KMS-11 (cell line): ENCODE results near the gene COA7.
A peak's percentile ranks its signal among the peaks of the same experiment; 100 is the strongest.

Experiments
- H2AFZ ChIP-seq: fragments of 200-600 bp; sonication (generic); 2 replicates; pipeline ENCODE4 v1.6.1; 2016; ENCODE audit warnings: antibody characterized with exemption, mixed run types, low read depth
- H3K27ac ChIP-seq: fragments of 200-600 bp; sonication (generic); 2 replicates; pipeline ENCODE4 v1.6.1; 2016; ENCODE audit warnings: mild to moderate bottlenecking, mixed run types
- H3K27me3 ChIP-seq: fragments of 200-600 bp; sonication (generic); 2 replicates; pipeline ENCODE4 v1.6.1; 2017; ENCODE audit warnings: mild to moderate bottlenecking, low read depth, mixed run types, moderate library complexity; ENCODE audit not compliant: insufficient read depth
- H3K36me3 ChIP-seq: fragments of 200-600 bp; sonication (generic); 2 replicates; pipeline ENCODE4 v1.6.1; 2017; ENCODE audit warnings: mild to moderate bottlenecking, mixed run types; ENCODE audit not compliant: insufficient read depth
- H3K4me1 ChIP-seq: fragments of 200-600 bp; sonication (generic); 2 replicates; pipeline ENCODE4 v1.6.1; 2016; ENCODE audit warnings: mild to moderate bottlenecking, low read depth, mixed run types; ENCODE audit not compliant: poor library complexity, severe bottlenecking
- H3K4me2 ChIP-seq: fragments of 200-600 bp; sonication (generic); 2 replicates; pipeline ENCODE4 v1.7.0; 2016; ENCODE audit warnings: mild to moderate bottlenecking, mixed run types
- H3K4me3 ChIP-seq: fragments of 200-600 bp; sonication (generic); IDR thresholded peaks from 2 replicates; pipeline ENCODE4 v1.6.1; 2017; ENCODE audit warnings: low read depth, low read length, mixed read lengths; ENCODE audit not compliant: insufficient read depth
- H3K79me2 ChIP-seq: fragments of 200-600 bp; sonication (generic); 2 replicates; pipeline ENCODE4 v1.6.1; 2016; ENCODE audit warnings: low read depth, mixed run types; ENCODE audit not compliant: insufficient read depth
- H3K9ac ChIP-seq: fragments of 200-600 bp; sonication (generic); 2 replicates; pipeline ENCODE4 v1.6.1; 2016; ENCODE audit warnings: mild to moderate bottlenecking, mixed run types
- H4K20me1 ChIP-seq: fragments of 200-600 bp; sonication (generic); 2 replicates; pipeline ENCODE4 v1.6.1; 2016; ENCODE audit warnings: mild to moderate bottlenecking, mixed run types; ENCODE audit not compliant: insufficient read depth
- CTCF ChIP-seq: fragments of 200-600 bp; sonication (generic); conservative IDR thresholded peaks from 2 replicates; pipeline ENCODE4 v1.6.1; 2017; ENCODE audit warnings: low read depth, mild to moderate bottlenecking, antibody characterized with exemption, low read length, moderate library complexity, mixed read lengths

Gene COA7

GRCh38 chr1:52636721-52637695 lies 61.1 kb downstream of the COA7 start:
- H3K9ac ChIP-seq: peak overlapping the region; percentile 27; the same call in 1 of the 2 replicates
- H2AFZ ChIP-seq: peak overlapping the region; percentile 87
- no peak for TF ChIP-seq CTCF
- peaks cover 33% of the 10 kb centered on the region for H3K4me1 ChIP-seq
- no peaks in the 10 kb centered on the region for H3K27me3 ChIP-seq
- H3K4me2 ChIP-seq: peak overlapping the region; percentile 80
- no peaks in the 10 kb centered on the region for H4K20me1 ChIP-seq
- H3K27ac ChIP-seq: peak overlapping the region; percentile 42
- no peak overlapping the region for H3K4me3 ChIP-seq
- H3K79me2 ChIP-seq: no peaks in the 10 kb centered on the region
- no peaks in the 10 kb centered on the region for H3K36me3 ChIP-seq

- no peaks in the 10 kb centered on the region for H3K79me2 ChIP-seq
- no peaks in the 10 kb centered on the region for H3K36me3 ChIP-seq
- no peak overlapping the region for H3K27ac ChIP-seq
- H2AFZ ChIP-seq: peak overlapping the region; percentile 35; the same call in 1 of the 2 replicates
- H3K4me3 ChIP-seq: no peak overlapping the region
- H3K27me3 ChIP-seq: no peaks in the 10 kb centered on the region
- no peaks in the 10 kb centered on the region for H4K20me1 ChIP-seq
- no peak overlapping the region for H3K9ac ChIP-seq
- peaks cover 33% of the 10 kb centered on the region for H3K4me1 ChIP-seq
- H3K4me2 ChIP-seq: no peak overlapping the region
- no peak for TF ChIP-seq CTCF
Measured at GRCh38 chr1:52635321-52636089, 62.6 kb downstream of the COA7 start.
